NB4 (cell line): ENCODE measurements around the gene AMN1.

ENCODE experiments used
- CTCF ChIP-seq: IDR thresholded peaks from one replicate; pipeline ENCODE4 v1.5.1; 2012; ENCODE audit warnings: low read depth, low read length
- POLR2A ChIP-seq: IDR thresholded peaks from 2 replicates; pipeline ENCODE4 v1.6.1; 2011; ENCODE audit warnings: mild to moderate bottlenecking; ENCODE audit not compliant: insufficient read length; ENCODE audit errors: extremely low read depth

GRCh38 chr12:31736472-31736871, 7.7 kb upstream of the AMN1 start:
- TF ChIP-seq CTCF (no peak), POLR2A (no peak)
